Measurements from ENCODE around the gene IL4R. TPM values are rescaled to one million over a fixed set of nuclear protein-coding genes. Genes with fewer than 3 reads are reported as not detected.
"Not testable (repeated sequence)": the region's sequence is repeated elsewhere in the genome, so short reads cannot be mapped to it uniquely, and the experiment has no call there.

Gene IL4R
- total RNA-seq, 1 donor from 2014 or later = 6.8 TPM

GRCh38 chr16:27408602-27409031, 94.8 kb downstream of the IL4R start:
- Mint-ChIP-seq H3K4me1 (no peaks in the 10 kb centered on the region), H3K36me3 (no peaks in the 10 kb centered on the region), H3K4me3 (no peak overlapping the region), H3K27me3 (ENCODE audit: low read depth) (peaks cover 13% of the 10 kb centered on the region), H3K9me3 (peaks cover 28% of the 10 kb centered on the region), H3K27ac (no peak overlapping the region)
- TF ChIP-seq, protein P1, sequence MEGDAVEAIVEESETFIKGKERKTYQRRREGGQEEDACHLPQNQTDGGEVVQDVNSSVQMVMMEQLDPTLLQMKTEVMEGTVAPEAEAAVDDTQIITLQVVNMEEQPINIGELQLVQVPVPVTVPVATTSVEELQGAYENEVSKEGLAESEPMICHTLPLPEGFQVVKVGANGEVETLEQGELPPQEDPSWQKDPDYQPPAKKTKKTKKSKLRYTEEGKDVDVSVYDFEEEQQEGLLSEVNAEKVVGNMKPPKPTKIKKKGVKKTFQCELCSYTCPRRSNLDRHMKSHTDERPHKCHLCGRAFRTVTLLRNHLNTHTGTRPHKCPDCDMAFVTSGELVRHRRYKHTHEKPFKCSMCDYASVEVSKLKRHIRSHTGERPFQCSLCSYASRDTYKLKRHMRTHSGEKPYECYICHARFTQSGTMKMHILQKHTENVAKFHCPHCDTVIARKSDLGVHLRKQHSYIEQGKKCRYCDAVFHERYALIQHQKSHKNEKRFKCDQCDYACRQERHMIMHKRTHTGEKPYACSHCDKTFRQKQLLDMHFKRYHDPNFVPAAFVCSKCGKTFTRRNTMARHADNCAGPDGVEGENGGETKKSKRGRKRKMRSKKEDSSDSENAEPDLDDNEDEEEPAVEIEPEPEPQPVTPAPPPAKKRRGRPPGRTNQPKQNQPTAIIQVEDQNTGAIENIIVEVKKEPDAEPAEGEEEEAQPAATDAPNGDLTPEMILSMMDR (IDR thresholded peaks at IDR 0.05; ENCODE audit: unreplicated experiment) = no peak
- no peak for DNase-seq (ENCODE audit: low spot score in 2 of 2, unreplicated experiment in 2 of 2)

DNA sequence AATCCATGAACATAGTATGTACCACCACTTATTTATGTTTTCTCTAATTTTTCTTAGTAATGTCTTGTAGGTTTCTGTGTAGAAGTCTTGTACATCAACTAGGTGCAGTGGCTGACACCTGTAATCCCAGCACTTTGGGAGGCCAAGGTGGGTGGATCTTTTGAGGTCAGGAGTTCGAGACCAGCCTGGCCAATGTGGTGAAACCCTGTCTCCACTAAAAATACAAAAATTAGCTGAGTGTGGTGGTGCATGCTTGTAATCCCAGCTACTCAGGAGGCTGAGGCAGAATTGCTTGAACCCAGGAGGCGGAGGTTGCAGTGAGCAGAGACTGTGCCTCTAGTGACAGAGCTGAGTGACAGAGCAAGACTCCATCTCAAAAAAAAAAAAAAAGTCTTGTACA, 96.2 kb downstream of the IL4R start:
- H3K4me1 Mint-ChIP-seq; DNase-seq (ENCODE audit: low spot score in 2 of 2, unreplicated experiment in 2 of 2); H3K4me3 Mint-ChIP-seq; H3K36me3 Mint-ChIP-seq; H3K27ac Mint-ChIP-seq: not testable (repeated sequence)
- Mint-ChIP-seq H3K9me3 (peaks cover 28% of the 10 kb centered on the region), H3K27me3 (ENCODE audit: low read depth) (peaks cover 13% of the 10 kb centered on the region)

GRCh38 chr16:27410761-27411160, 97.0 kb downstream of the IL4R start:
- Mint-ChIP-seq H3K9me3 (peaks cover 28% of the 10 kb centered on the region), H3K36me3 (no peaks in the 10 kb centered on the region), H3K4me3 (no peak overlapping the region), H3K27ac (no peak overlapping the region), H3K4me1 (no peaks in the 10 kb centered on the region), H3K27me3 (ENCODE audit: low read depth) (peaks cover 16% of the 10 kb centered on the region)
- DNase-seq (ENCODE audit: low spot score in 2 of 2, unreplicated experiment in 2 of 2) = no peak
- TF ChIP-seq, protein P1 (IDR thresholded peaks at IDR 0.05; ENCODE audit: unreplicated experiment) = no peak

DNA sequence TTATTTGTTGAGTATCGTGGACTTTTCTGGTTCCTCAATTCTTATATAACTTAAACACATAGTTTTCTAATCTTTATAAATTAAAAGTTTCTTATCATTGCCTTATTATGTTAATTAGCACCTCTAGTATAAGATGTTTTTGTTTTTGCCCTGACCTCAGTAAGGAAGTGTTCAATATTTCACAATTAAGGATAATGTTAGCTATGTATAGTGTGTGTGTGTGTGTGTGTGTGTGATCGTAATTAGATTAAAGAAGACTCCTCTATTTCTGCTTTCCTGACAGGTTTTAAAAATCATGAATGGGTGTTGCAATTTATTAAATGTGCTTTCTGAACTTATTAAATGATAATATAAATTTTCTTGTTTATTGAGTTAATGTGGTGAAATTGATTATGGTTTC, 100.2 kb downstream of the IL4R start:
- peaks cover 28% of the 10 kb centered on the region for H3K9me3 Mint-ChIP-seq
- H3K4me1 Mint-ChIP-seq = no peaks in the 10 kb centered on the region
- peaks cover 9% of the 10 kb centered on the region for H3K27me3 Mint-ChIP-seq (ENCODE audit: low read depth)
- no peaks in the 10 kb centered on the region for H3K36me3 Mint-ChIP-seq
- DNase-seq (ENCODE audit: low spot score in 2 of 2, unreplicated experiment in 2 of 2) = no peak
- no peak overlapping the region for H3K27ac Mint-ChIP-seq
- no peak overlapping the region for H3K4me3 Mint-ChIP-seq
- TF ChIP-seq, protein P1 (IDR thresholded peaks at IDR 0.05; ENCODE audit: unreplicated experiment) = no peak

Other genes with a start within 250 kb of the IL4R start
- gene C16orf82, start 247.0 kb upstream of the IL4R start, total RNA-seq = not detected in 3 replicates
- gene KDM8, start 110.4 kb upstream of the IL4R start, total RNA-seq = 8.5 to 11.8 TPM (median 9.2 TPM) in 3 replicates
- 25.4 to 26.6 TPM (median 25.8 TPM) in 3 replicates for gene NSMCE1, start 45.2 kb upstream of the IL4R start, total RNA-seq
- 0.09 to 0.22 TPM (median 0.13 TPM) in 3 replicates for gene IL21R, start 88.2 kb downstream of the IL4R start, total RNA-seq
- gene GTF3C1, start 235.9 kb downstream of the IL4R start, total RNA-seq = 120 to 131 TPM (median 123 TPM) in 3 replicates
- 33.7 to 38.8 TPM (median 36.5 TPM) in 3 replicates for gene KATNIP, start 236.2 kb downstream of the IL4R start, total RNA-seq